NCI-H2227 treated with DMSO at 0.1 percent for 48 hours (cell line): ENCODE results near the gene MRPL21.

Experiments
- DNase-seq: peaks from one replicate; lab custom pipeline; 2025; lab: John Stamatoyannopoulos, UW

Gene MRPL21

GRCh38 chr11:68903288-68904247 is at the start of gene MRPL21, which contains the start of gene IGHMBP2:
TSS of gene MRPL21 (minus strand) at chr11:68903832. CDS start at chr11:68903810, 22 bp downstream.
TSS of gene IGHMBP2 (plus strand) at chr11:68903891. CDS start at chr11:68903953, 62 bp downstream.
- peak; percentile 74 for DNase-seq

- DNase-seq: no peak
Observed at GRCh38 chr11:68950762-68951161, 47.1 kb upstream of the MRPL21 start.

GRCh38 chr11:68950270-68950669 is 46.6 kb upstream of the MRPL21 start:
- DNase-seq: no peak

- DNase-seq: no peak
Observed at GRCh38 chr11:68948935-68949334, 45.3 kb upstream of the MRPL21 start.

- no peak for DNase-seq
Observed at GRCh38 chr11:68948496-68948895, 44.9 kb upstream of the MRPL21 start.

GRCh38 chr11:68947151-68947550 is 43.5 kb upstream of the MRPL21 start:
- no peak for DNase-seq

GRCh38 chr11:68946416-68947090 is 42.9 kb upstream of the MRPL21 start:
- no peak for DNase-seq

- no peak for DNase-seq
Observed at GRCh38 chr11:68942751-68943271, 39.2 kb upstream of the MRPL21 start.

- DNase-seq: no peak
Observed at GRCh38 chr11:68942095-68942620, 38.5 kb upstream of the MRPL21 start.

- no peak for DNase-seq
Observed at GRCh38 chr11:68941324-68942094, 37.9 kb upstream of the MRPL21 start.

GRCh38 chr11:68940651-68941323 is 37.2 kb upstream of the MRPL21 start:
- DNase-seq: no peak

- no peak for DNase-seq
Observed at GRCh38 chr11:68939583-68940555, 36.2 kb upstream of the MRPL21 start.

- DNase-seq: no peak
Observed at GRCh38 chr11:68938816-68939582, 35.4 kb upstream of the MRPL21 start.

GRCh38 chr11:68938088-68938487 is 34.5 kb upstream of the MRPL21 start:
- DNase-seq: no peak

GRCh38 chr11:68936676-68937620 is 33.3 kb upstream of the MRPL21 start:
- DNase-seq: no peak

GRCh38 chr11:68936358-68936636 is 32.7 kb upstream of the MRPL21 start:
- no peak for DNase-seq

GRCh38 chr11:68935516-68936357 is 32.1 kb upstream of the MRPL21 start:
- DNase-seq: no peak
